ENCODE results near the gene SDHAF4.
"Not testable (repeated sequence)": the region's sequence is repeated elsewhere in the genome, so short reads cannot be mapped to it uniquely, and the experiment has no call there.

The SDHAF4 gene

GRCh38 chr6:70592391-70593117, 25.8 kb downstream of the SDHAF4 start:
- peak; percentile 2 for DNase-seq (ENCODE audit: low read depth)

- DNase-seq (ENCODE audit: low read depth), result no peak
Measured at GRCh38 chr6:70593118-70593486, 26.4 kb downstream of the SDHAF4 start.

- DNase-seq (ENCODE audit: low read depth), result no peak
Measured at GRCh38 chr6:70599187-70599586, 32.5 kb downstream of the SDHAF4 start.

GRCh38 chr6:70601014-70601413, 34.3 kb downstream of the SDHAF4 start:
- DNase-seq (ENCODE audit: low read depth), result no peak

- no peak for DNase-seq (ENCODE audit: low read depth)
Measured at GRCh38 chr6:70604254-70604653, 37.5 kb downstream of the SDHAF4 start.

- DNase-seq (ENCODE audit: low read depth), result not testable (repeated sequence)
Measured at GRCh38 chr6:70607371-70607770, 40.6 kb downstream of the SDHAF4 start.

- not testable (repeated sequence) for DNase-seq (ENCODE audit: low read depth)
Measured at GRCh38 chr6:70609181-70609580, 42.5 kb downstream of the SDHAF4 start.

GRCh38 chr6:70616728-70617260, 50.1 kb downstream of the SDHAF4 start:
- DNase-seq (ENCODE audit: low read depth), result peak; percentile 1

GRCh38 chr6:70620746-70621145, 54.0 kb downstream of the SDHAF4 start:
- DNase-seq (ENCODE audit: low read depth), result no peak

- no peak for DNase-seq (ENCODE audit: low read depth)
Measured at GRCh38 chr6:70622461-70622860, 55.7 kb downstream of the SDHAF4 start.

GRCh38 chr6:70625436-70625835, 58.7 kb downstream of the SDHAF4 start:
- no peak for DNase-seq (ENCODE audit: low read depth)

GRCh38 chr6:70627500-70628254, 60.9 kb downstream of the SDHAF4 start:
- DNase-seq (ENCODE audit: low read depth), result no peak

GRCh38 chr6:70629929-70630328, 63.2 kb downstream of the SDHAF4 start:
- no peak for DNase-seq (ENCODE audit: low read depth)

GRCh38 chr6:70633870-70634269, 67.1 kb downstream of the SDHAF4 start:
- DNase-seq (ENCODE audit: low read depth), result no peak

GRCh38 chr6:70636596-70636995, 69.9 kb downstream of the SDHAF4 start:
- no peak for DNase-seq (ENCODE audit: low read depth)

- no peak for DNase-seq (ENCODE audit: low read depth)
Measured at GRCh38 chr6:70638468-70638867, 71.7 kb downstream of the SDHAF4 start.
